K562 (cell line): ENCODE measurements around the gene NUCKS1. TPM values are rescaled to one million over a fixed set of nuclear protein-coding genes. Genes with fewer than 3 reads are reported as not detected.

ENCODE experiments used
- CBFA2T3 ChIP-seq: fragments of 450-650 bp; IDR thresholded peaks from 2 replicates; pipeline ENCODE4 v1.6.1; 2017
- CREM ChIP-seq: IDR thresholded peaks from 2 replicates; pipeline ENCODE4 v1.6.1; 2014; ENCODE audit warnings: antibody characterized with exemption, low read depth
- EWSR1 ChIP-seq: fragments of 450-650 bp; IDR thresholded peaks from 2 replicates; pipeline ENCODE4 v1.6.1; 2018; ENCODE audit warnings: borderline replicate concordance, mild to moderate bottlenecking, low read depth, moderate library complexity; ENCODE audit not compliant: partially characterized antibody
- KAT8 ChIP-seq: fragments of 450-650 bp; IDR thresholded peaks from 2 replicates; pipeline ENCODE4 v1.6.1; 2016; ENCODE audit warnings: low read depth, mild to moderate bottlenecking
- KDM2B ChIP-seq: fragments of 250-450 bp; sonication (Bioruptor Pico); IDR thresholded peaks from 2 replicates; pipeline ENCODE4 v1.8.0; 2021; ENCODE audit warnings: mild to moderate bottlenecking, moderate library complexity
- PYGO2 ChIP-seq: fragments of 450-650 bp; IDR thresholded peaks from 2 replicates; pipeline ENCODE4 v1.6.1; 2016; ENCODE audit warnings: mild to moderate bottlenecking, missing genetic modification characterization, moderate library complexity, missing compliant biosample characterization
- SOX6 ChIP-seq: fragments of 450-650 bp; IDR thresholded peaks from 2 replicates; pipeline ENCODE4 v1.6.1; 2014; ENCODE audit warnings: mild to moderate bottlenecking
- TAL1 ChIP-seq: fragments of 450-650 bp; IDR thresholded peaks from 2 replicates; pipeline ENCODE4 v1.6.1; 2016; ENCODE audit warnings: mild to moderate bottlenecking
- TBL1XR1 ChIP-seq, 2 experiments: IDR thresholded peaks; 2 replicates each; pipeline ENCODE4 v1.6.1; 2012; ENCODE audit warnings: improper control_type of control experiment in 2 of 2, low read length in 2 of 2, mild to moderate bottlenecking in 1 of 2
- ZFPM2 ChIP-seq: fragments of 250-450 bp; sonication (Bioruptor Pico); IDR thresholded peaks from 2 replicates; pipeline ENCODE4 v1.5.1; 2022; ENCODE audit warnings: mild to moderate bottlenecking
- ZNF175 ChIP-seq: fragments of 200-800 bp; sonication (Bioruptor generic); IDR thresholded peaks from 2 replicates; pipeline ENCODE4 v1.6.1; 2016; ENCODE audit warnings: low read depth, mild to moderate bottlenecking, missing genetic modification characterization, missing compliant biosample characterization
- ZNF23 ChIP-seq: fragments of 250-450 bp; sonication (Bioruptor Pico); IDR thresholded peaks from 2 replicates; pipeline ENCODE4 v1.4.0; 2020; ENCODE audit warnings: mild to moderate bottlenecking
- polyA plus RNA-seq, 8 experiments: library from polyadenylated mRNA; depleted of rRNA in 4 of 8; stranded (reverse) in 5 of 8; unstranded in 3 of 8; fragments of >200 nt; fragmentation: Nextera tagmentation in 2 of 8; fragmentation: Illumina TruSeq in 1 of 8; extraction: Ambion mirVana in 2 of 8; extraction: Trizol in 1 of 8; gene quantifications; 2 replicates each; pipeline versions ENCODE4 v1.2.1 to v1.2.3, GENCODE V29; 2011 to 2014; ENCODE audit warnings: inconsistent platforms in 1 of 8, missing spikeins in 1 of 8
- total RNA-seq, 7 experiments: library from RNA; depleted of rRNA in 6 of 7; stranded (reverse); fragments of >200 nt in 6 of 7; fragmentation: Illumina TruSeq in 2 of 7; extraction: Trizol in 2 of 7; gene quantifications; 2 replicates each; pipeline versions ENCODE4 v1.2.1 to v1.2.3, GENCODE V29; 2011 to 2021; ENCODE audit warnings: low replicate concordance in 1 of 7
- TF ChIP-seq, protein P1 (sequence below): fragments of 450-650 bp; IDR thresholded peaks from 2 replicates; pipeline ENCODE4 v1.6.1; 2017; ENCODE audit warnings: antibody characterized with exemption, mild to moderate bottlenecking
- TF ChIP-seq, protein P2 (sequence below): fragments of 450-650 bp; IDR thresholded peaks from 2 replicates; pipeline ENCODE4 v1.6.1; 2017; ENCODE audit warnings: antibody characterized with exemption
- TF ChIP-seq, protein P3 (sequence below): sonication (generic); formaldehyde crosslinking; IDR thresholded peaks from 2 replicates; pipeline ENCODE4 v1.8.0; 2022; ENCODE audit warnings: mild to moderate bottlenecking, missing genetic modification reagents
- TF ChIP-seq, protein P4 (sequence below), 2 experiments: fragments of 450-650 bp in 1 of 2; sonication (generic) in 1 of 2; formaldehyde crosslinking; conservative IDR thresholded peaks; 2 replicates each; pipeline versions ENCODE4 v1.4.0 to v1.8.1; 2020 to 2022; ENCODE audit warnings: mild to moderate bottlenecking in 1 of 2, missing genetic modification reagents in 1 of 2
- TF ChIP-seq, protein P5 (sequence below), 2 experiments: fragments of 450-650 bp in 1 of 2; sonication (generic) in 1 of 2; formaldehyde crosslinking in 1 of 2; IDR thresholded peaks in 1 of 2; conservative IDR thresholded peaks in 1 of 2; 2 replicates each; pipeline versions ENCODE4 v1.6.1 to v1.8.1; 2016 to 2023; ENCODE audit warnings: mild to moderate bottlenecking in 2 of 2, moderate library complexity in 2 of 2, inconsistent platforms in 1 of 2, missing genetic modification reagents in 1 of 2

Gene NUCKS1
- total and polyA plus RNA-seq, 9 of the 15 experiments (the other 6 are each of a cell fraction or from before 2014, with no cell fraction given) = 66.7 to 244 (median 149) TPM

GRCh38 chr1:205711105-205712048 lies 38.6 kb downstream of the NUCKS1 start (continued):
- TF ChIP-seq, protein P1, sequence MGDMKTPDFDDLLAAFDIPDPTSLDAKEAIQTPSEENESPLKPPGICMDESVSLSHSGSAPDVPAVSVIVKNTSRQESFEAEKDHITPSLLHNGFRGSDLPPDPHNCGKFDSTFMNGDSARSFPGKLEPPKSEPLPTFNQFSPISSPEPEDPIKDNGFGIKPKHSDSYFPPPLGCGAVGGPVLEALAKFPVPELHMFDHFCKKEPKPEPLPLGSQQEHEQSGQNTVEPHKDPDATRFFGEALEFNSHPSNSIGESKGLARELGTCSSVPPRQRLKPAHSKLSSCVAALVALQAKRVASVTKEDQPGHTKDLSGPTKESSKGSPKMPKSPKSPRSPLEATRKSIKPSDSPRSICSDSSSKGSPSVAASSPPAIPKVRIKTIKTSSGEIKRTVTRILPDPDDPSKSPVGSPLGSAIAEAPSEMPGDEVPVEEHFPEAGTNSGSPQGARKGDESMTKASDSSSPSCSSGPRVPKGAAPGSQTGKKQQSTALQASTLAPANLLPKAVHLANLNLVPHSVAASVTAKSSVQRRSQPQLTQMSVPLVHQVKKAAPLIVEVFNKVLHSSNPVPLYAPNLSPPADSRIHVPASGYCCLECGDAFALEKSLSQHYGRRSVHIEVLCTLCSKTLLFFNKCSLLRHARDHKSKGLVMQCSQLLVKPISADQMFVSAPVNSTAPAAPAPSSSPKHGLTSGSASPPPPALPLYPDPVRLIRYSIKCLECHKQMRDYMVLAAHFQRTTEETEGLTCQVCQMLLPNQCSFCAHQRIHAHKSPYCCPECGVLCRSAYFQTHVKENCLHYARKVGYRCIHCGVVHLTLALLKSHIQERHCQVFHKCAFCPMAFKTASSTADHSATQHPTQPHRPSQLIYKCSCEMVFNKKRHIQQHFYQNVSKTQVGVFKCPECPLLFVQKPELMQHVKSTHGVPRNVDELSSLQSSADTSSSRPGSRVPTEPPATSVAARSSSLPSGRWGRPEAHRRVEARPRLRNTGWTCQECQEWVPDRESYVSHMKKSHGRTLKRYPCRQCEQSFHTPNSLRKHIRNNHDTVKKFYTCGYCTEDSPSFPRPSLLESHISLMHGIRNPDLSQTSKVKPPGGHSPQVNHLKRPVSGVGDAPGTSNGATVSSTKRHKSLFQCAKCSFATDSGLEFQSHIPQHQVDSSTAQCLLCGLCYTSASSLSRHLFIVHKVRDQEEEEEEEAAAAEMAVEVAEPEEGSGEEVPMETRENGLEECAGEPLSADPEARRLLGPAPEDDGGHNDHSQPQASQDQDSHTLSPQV = peak; percentile 53; the same call in 1 of the 2 replicates
- TF ChIP-seq, protein P2, sequence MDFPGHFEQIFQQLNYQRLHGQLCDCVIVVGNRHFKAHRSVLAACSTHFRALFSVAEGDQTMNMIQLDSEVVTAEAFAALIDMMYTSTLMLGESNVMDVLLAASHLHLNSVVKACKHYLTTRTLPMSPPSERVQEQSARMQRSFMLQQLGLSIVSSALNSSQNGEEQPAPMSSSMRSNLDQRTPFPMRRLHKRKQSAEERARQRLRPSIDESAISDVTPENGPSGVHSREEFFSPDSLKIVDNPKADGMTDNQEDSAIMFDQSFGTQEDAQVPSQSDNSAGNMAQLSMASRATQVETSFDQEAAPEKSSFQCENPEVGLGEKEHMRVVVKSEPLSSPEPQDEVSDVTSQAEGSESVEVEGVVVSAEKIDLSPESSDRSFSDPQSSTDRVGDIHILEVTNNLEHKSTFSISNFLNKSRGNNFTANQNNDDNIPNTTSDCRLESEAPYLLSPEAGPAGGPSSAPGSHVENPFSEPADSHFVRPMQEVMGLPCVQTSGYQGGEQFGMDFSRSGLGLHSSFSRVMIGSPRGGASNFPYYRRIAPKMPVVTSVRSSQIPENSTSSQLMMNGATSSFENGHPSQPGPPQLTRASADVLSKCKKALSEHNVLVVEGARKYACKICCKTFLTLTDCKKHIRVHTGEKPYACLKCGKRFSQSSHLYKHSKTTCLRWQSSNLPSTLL = no peak
- TF ChIP-seq ZNF175 (no peak), ZNF23 (CRISPR knock-in tag) (0 out of 2 replicates have a peak, but pooled peaks have one; percentile 16), CBFA2T3 (no peak), SOX6 (peak; percentile 26; the same call in 1 of the 2 replicates), ZFPM2 (no peak), PYGO2 (tag) (no peak), EWSR1 (peak; percentile 41), CREM (peak; percentile 52; the same call in 1 of the 2 replicates), TAL1 (no peak), TBL1XR1 (IDR thresholded peaks at IDR 0.05; ENCODE audit: low read length in 2 of 2) (no peak), KAT8 (no peak), KDM2B (no peak)
- TF ChIP-seq, protein P3, sequence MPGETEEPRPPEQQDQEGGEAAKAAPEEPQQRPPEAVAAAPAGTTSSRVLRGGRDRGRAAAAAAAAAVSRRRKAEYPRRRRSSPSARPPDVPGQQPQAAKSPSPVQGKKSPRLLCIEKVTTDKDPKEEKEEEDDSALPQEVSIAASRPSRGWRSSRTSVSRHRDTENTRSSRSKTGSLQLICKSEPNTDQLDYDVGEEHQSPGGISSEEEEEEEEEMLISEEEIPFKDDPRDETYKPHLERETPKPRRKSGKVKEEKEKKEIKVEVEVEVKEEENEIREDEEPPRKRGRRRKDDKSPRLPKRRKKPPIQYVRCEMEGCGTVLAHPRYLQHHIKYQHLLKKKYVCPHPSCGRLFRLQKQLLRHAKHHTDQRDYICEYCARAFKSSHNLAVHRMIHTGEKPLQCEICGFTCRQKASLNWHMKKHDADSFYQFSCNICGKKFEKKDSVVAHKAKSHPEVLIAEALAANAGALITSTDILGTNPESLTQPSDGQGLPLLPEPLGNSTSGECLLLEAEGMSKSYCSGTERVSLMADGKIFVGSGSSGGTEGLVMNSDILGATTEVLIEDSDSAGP = no peak
- TF ChIP-seq, protein P4, sequence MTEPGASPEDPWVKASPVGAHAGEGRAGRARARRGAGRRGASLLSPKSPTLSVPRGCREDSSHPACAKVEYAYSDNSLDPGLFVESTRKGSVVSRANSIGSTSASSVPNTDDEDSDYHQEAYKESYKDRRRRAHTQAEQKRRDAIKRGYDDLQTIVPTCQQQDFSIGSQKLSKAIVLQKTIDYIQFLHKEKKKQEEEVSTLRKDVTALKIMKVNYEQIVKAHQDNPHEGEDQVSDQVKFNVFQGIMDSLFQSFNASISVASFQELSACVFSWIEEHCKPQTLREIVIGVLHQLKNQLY (CRISPR knock-in tag; conservative IDR thresholded peaks at IDR 0.05) = 0 out of 4 replicates have a peak, but pooled peaks of 1 of the 2 experiments have one; percentile 44
- TF ChIP-seq, protein P5, sequence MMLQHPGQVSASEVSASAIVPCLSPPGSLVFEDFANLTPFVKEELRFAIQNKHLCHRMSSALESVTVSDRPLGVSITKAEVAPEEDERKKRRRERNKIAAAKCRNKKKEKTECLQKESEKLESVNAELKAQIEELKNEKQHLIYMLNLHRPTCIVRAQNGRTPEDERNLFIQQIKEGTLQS (IDR thresholded peaks at IDR 0.05) = peak; percentile 69
- TF ChIP-seq, protein P5 (CRISPR knock-in tag; conservative IDR thresholded peaks at IDR 0.05) = peak; percentile 68; the same call in 1 of the 2 replicates
